Stomach (tissue), 9 donors: ENCODE data around the gene SYTL5. TPM values are rescaled to one million over a fixed set of nuclear protein-coding genes. Genes with fewer than 3 reads are reported as not detected.

Experiments used
- DNase-seq, 2 donors: peaks; one replicate each; pipeline versions ENCODE4 v3.0.0 to v3.0.0-alpha.2; 2013 to 2019
- H3K27ac ChIP-seq, 5 donors: fragments of 200-600 bp in 4 of 5; sonication (generic) in 4 of 5; one replicate each; pipeline ENCODE4 v1.5.1; 2013 to 2019; ENCODE audit warnings: mild to moderate bottlenecking in 1 of 5, moderate library complexity in 1 of 5
- H3K27me3 ChIP-seq, 3 donors: fragments of 200-600 bp; sonication (generic); one replicate each; pipeline ENCODE4 v1.5.1; 2017 to 2019; ENCODE audit warnings: mixed run types in 1 of 3
- H3K36me3 ChIP-seq, 4 donors: fragments of 200-600 bp; sonication (generic); 1 replicate in 3 of 4; 2 replicates in 1 of 4; pipeline ENCODE4 v1.5.1; 2016 to 2019
- H3K4me1 ChIP-seq, 4 donors: fragments of 200-600 bp; sonication (generic); one replicate each; pipeline ENCODE4 v1.5.1; 2016 to 2019
- H3K4me3 ChIP-seq, 4 donors: fragments of 200-600 bp; sonication (generic) in 3 of 4; one replicate each; pipeline ENCODE4 v1.5.1; 2016 to 2019; ENCODE audit warnings: mild to moderate bottlenecking in 1 of 4
- H3K9me3 ChIP-seq, 4 donors: fragments of 200-600 bp; sonication (generic); one replicate each; pipeline ENCODE4 v1.5.1; 2016 to 2019
- CTCF ChIP-seq, 7 experiments: fragments of 450-650 bp in 4 of 7; fragments of 200-600 bp in 3 of 7; sonication (generic) in 3 of 7; IDR thresholded peaks; one replicate each; pipeline ENCODE4 v1.5.1; 2016 to 2019; ENCODE audit warnings: antibody characterized with exemption in 7 of 7, control low read depth in 2 of 7, mild to moderate bottlenecking in 1 of 7
- EP300 ChIP-seq: sonication (generic); formaldehyde crosslinking; IDR thresholded peaks from one replicate; pipeline ENCODE4 v1.6.1; 2017; ENCODE audit warnings: antibody characterized with exemption
- POLR2A ChIP-seq, 4 donors: fragments of 450-650 bp; IDR thresholded peaks; one replicate each; pipeline ENCODE4 v1.6.1; 2016; ENCODE audit warnings: antibody characterized with exemption in 4 of 4, control low read depth in 2 of 4, mild to moderate bottlenecking in 1 of 4, moderate library complexity in 1 of 4
- POLR2AphosphoS5 ChIP-seq, 3 donors: sonication (generic); formaldehyde crosslinking; IDR thresholded peaks; one replicate each; pipeline ENCODE4 v1.6.1; 2016; ENCODE audit warnings: antibody characterized with exemption in 3 of 3
- WGBS, 5 donors: extraction: QIAGEN DNeasy Blood & Tissue Kit in 3 of 5; methylation state at CpG; one replicate each; pipeline versions ENCODE4 v1.1.5 to v1.1.7; 2013 to 2018; 5-methylcytosine and 5-hydroxymethylcytosine counted together
- intact Hi-C: fragments of 100-400 bp; cut with DNase I; formaldehyde crosslinking; loops from one replicate; pipeline ENCODE4 v1.15.1; 2023; ENCODE audit warnings: low total_unique reads
- polyA plus RNA-seq, 3 donors: library from polyadenylated mRNA; stranded (reverse); fragments of 200-250 nt; gene quantifications; one replicate each; pipeline ENCODE4 v1.2.3, GENCODE V29; 2013
- total RNA-seq, 5 donors: library from RNA; depleted of rRNA; stranded (reverse); fragments of >200 nt; gene quantifications; one replicate each; pipeline versions ENCODE4 v1.1.0 to v1.2.3, GENCODE V29; 2014 to 2016
- donor health status: healthy with polysubstance abuse.
- donor health status: Bipolar disorder and iron deficiency.
- donor health status: healthy.

Gene SYTL5
- total and polyA plus RNA-seq, 8 donors: under 0.01 to 18.9 (median 4.9) TPM

DNA sequence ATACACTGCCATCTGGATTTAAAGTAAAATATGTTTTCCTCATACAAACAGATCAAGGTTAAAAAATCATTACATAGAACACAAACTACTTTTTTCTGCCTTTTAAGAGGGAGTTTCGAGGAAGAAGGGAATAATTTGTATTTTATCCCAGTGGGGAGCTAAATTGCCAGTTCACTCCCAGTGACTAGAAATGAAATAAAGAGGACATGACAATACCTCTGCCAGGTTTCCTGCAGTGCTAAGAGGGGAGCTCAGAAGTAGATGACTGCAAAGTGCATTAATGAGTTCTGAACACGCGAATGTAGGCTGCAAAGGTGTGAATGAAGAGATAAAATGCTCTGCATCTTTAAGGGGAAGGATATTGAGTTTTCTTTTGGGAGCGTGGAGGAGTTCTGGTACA, 144.6 kb downstream of the SYTL5 start:
- TF ChIP-seq POLR2A (IDR thresholded peaks at IDR 0.05) (no peak), CTCF (IDR thresholded peaks at IDR 0.05) (no peak), EP300 (no peak), POLR2AphosphoS5 (IDR thresholded peaks at IDR 0.05) (no peak)
- Histone ChIP-seq H3K36me3 (no peaks in the 10 kb centered on the region), H3K27ac (no peak overlapping the region), H3K27me3 (no peaks in the 10 kb centered on the region), H3K9me3 (no peaks in the 10 kb centered on the region), H3K4me3 (no peak overlapping the region), H3K4me1 (no peaks in the 10 kb centered on the region)
- DNase-seq: no peak
- 69 to 92% (median 85%) methylated on average over 4 of the region's 4 CpGs for WGBS, 5 donors
- intact Hi-C loops: no loop called here

DNA sequence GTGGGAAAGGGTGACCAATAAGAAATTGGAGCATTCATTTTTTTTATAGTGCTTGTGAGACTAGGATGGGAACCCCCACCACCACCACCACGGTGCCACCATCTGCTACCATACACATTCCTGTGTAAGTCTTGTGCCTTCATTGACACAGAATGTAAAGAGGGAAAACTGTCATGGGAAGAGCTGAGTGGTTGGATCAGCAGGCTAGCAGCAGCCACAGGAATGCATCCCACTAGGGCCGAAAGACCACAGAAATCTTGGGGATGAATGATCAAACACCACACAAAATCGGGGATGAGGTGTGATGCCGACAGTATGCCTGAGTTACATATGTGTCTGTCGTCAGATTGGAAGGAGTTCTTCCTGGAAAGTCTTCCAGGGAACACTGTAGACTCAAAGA, 145.1 kb downstream of the SYTL5 start:
- Histone ChIP-seq H3K36me3 (no peaks in the 10 kb centered on the region), H3K4me1 (no peaks in the 10 kb centered on the region), H3K27ac (no peak overlapping the region), H3K27me3 (no peaks in the 10 kb centered on the region), H3K4me3 (no peak overlapping the region), H3K9me3 (no peaks in the 10 kb centered on the region)
- TF ChIP-seq CTCF (IDR thresholded peaks at IDR 0.05) (no peak), POLR2A (IDR thresholded peaks at IDR 0.05) (no peak)
- DNase-seq: no peak
- intact Hi-C loops: no loop called here
- 59 to 92% (median 88%) methylated on average over 3 to 5 of the region's 5 CpGs for WGBS, 5 donors

DNA sequence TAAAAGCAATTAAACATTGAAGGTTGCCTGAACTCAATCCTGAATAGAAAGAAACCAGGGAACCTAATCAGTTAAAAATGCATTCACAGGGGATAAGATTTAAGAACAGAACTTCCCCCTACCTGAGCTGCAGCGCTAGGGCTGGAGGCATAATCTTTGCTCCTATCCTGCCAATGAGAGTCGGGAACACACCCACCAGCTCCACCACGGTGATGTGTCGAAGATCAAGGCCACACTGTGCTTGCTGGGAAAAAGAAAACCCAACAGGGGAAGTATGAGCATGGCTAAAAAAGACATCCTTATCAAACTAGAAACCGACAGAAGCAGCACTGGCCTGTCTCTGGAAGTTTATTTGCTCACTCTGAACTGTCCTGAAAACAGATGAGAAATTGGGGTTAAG, 148.0 kb downstream of the SYTL5 start:
- no peaks in the 10 kb centered on the region for H3K4me1 ChIP-seq
- DNase-seq: no peak
- no peak overlapping the region for H3K4me3 ChIP-seq
- H3K27ac ChIP-seq: no peak overlapping the region
- intact Hi-C loops: no loop called here
- TF ChIP-seq CTCF (IDR thresholded peaks at IDR 0.05): no peak
- no peak for TF ChIP-seq POLR2A (IDR thresholded peaks at IDR 0.05)
- no peak for TF ChIP-seq EP300
- no peak for TF ChIP-seq POLR2AphosphoS5 (IDR thresholded peaks at IDR 0.05)
- no peaks in the 10 kb centered on the region for H3K9me3 ChIP-seq
- 32 to 53% (median 47%) methylated on average over 4 to 5 of the region's 5 CpGs for WGBS, 5 donors
- no peaks in the 10 kb centered on the region for H3K36me3 ChIP-seq
- no peaks in the 10 kb centered on the region for H3K27me3 ChIP-seq

DNA sequence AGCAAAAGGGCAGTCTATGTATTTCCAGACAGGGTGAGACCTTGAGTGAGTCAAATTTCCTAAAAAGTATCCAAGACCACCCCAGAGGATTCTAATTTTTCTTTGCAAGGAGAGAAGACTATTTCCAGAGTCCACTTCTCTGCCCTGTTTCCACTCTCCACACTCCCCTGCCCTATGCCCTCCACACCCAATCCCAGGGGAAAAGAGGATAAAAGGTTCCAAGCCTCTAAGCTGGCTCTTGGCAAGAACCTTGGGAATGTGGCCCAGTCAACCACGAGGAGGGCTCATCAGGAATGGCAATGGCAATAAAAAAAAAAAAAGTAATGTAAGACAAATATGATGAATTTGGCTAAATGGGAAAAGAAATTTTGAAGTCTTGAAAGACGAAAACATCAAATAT, 148.5 kb downstream of the SYTL5 start:
- no peak for DNase-seq
- 40 to 71% (median 46%) methylated on average over 2 of the region's 2 CpGs for WGBS, 5 donors
- Histone ChIP-seq H3K36me3 (peaks cover 0 to 2% (median 0%) of the 10 kb centered on the region in 4 donors), H3K4me3 (no peak overlapping the region), H3K4me1 (no peaks in the 10 kb centered on the region), H3K27me3 (no peaks in the 10 kb centered on the region), H3K27ac (no peak overlapping the region), H3K9me3 (no peaks in the 10 kb centered on the region)
- TF ChIP-seq POLR2AphosphoS5 (IDR thresholded peaks at IDR 0.05): no peak
- TF ChIP-seq EP300: no peak
- TF ChIP-seq CTCF (IDR thresholded peaks at IDR 0.05): no peak
- no peak for TF ChIP-seq POLR2A (IDR thresholded peaks at IDR 0.05)
- intact Hi-C loops: no loop called here
